Tibial nerve (tissue), 4 donors: ENCODE measurements around the gene LEFTY2. TPM values are rescaled to one million over a fixed set of nuclear protein-coding genes. Genes with fewer than 3 reads are reported as not detected.

Experiments
- DNase-seq, 2 donors: peaks; one replicate each; pipeline ENCODE4 v3.0.0-alpha.2; 2019; ENCODE audit warnings: low spot score in 2 of 2
- H3K27ac ChIP-seq, 4 donors: fragments of 200-600 bp; sonication (generic) in 3 of 4; one replicate each; pipeline ENCODE4 v1.5.1; 2017 to 2019; ENCODE audit warnings: mild to moderate bottlenecking in 1 of 4
- H3K27me3 ChIP-seq, 2 donors: fragments of 200-600 bp; sonication (generic) in 1 of 2; one replicate each; pipeline versions ENCODE4 v1.5.1 to v1.6.0; 2017 to 2019
- H3K36me3 ChIP-seq, 3 donors: fragments of 200-600 bp; sonication (generic); one replicate each; pipeline ENCODE4 v1.5.1; 2018 to 2019
- H3K4me1 ChIP-seq, 4 donors: fragments of 200-600 bp; sonication (generic) in 3 of 4; one replicate each; pipeline ENCODE4 v1.5.1; 2017 to 2019
- H3K4me3 ChIP-seq, 4 donors: fragments of 200-600 bp; sonication (generic) in 3 of 4; one replicate each; pipeline ENCODE4 v1.5.1; 2017 to 2019; ENCODE audit warnings: mild to moderate bottlenecking in 1 of 4, moderate library complexity in 1 of 4
- H3K9me3 ChIP-seq, 4 donors: fragments of 200-600 bp; sonication (generic) in 3 of 4; one replicate each; pipeline ENCODE4 v1.5.1; 2017 to 2019
- CTCF ChIP-seq, 5 experiments: fragments of 200-600 bp in 3 of 5; fragments of 450-650 bp in 2 of 5; sonication (generic) in 3 of 5; IDR thresholded peaks; one replicate each; pipeline ENCODE4 v1.5.1; 2016 to 2019; ENCODE audit warnings: antibody characterized with exemption in 5 of 5, mild to moderate bottlenecking in 3 of 5, moderate library complexity in 2 of 5
- EP300 ChIP-seq, 2 donors: sonication (generic); formaldehyde crosslinking; IDR thresholded peaks; one replicate each; pipeline ENCODE4 v1.6.1; 2017; ENCODE audit warnings: antibody characterized with exemption in 2 of 2, mild to moderate bottlenecking in 1 of 2
- POLR2A ChIP-seq, 2 donors: fragments of 450-650 bp; IDR thresholded peaks; one replicate each; pipeline ENCODE4 v1.6.1; 2017; ENCODE audit warnings: antibody characterized with exemption in 2 of 2, mild to moderate bottlenecking in 2 of 2, moderate library complexity in 2 of 2
- WGBS, 2 donors: methylation state at CpG; one replicate each; pipeline ENCODE4 v1.1.5; 2018; 5-methylcytosine and 5-hydroxymethylcytosine counted together
- total RNA-seq, 4 donors: library from RNA; depleted of rRNA; stranded (reverse); fragments of >200 nt; gene quantifications; one replicate each; pipeline ENCODE4 v1.1.0, GENCODE V29; 2016

Gene LEFTY2
- total RNA-seq, 4 donors from 2014 or later: not detected

GRCh38 chr1:225921734-225922709, 19.0 kb downstream of the LEFTY2 start:
- H3K27me3 ChIP-seq: no peaks in the 10 kb centered on the region
- DNase-seq: no peak
- TF ChIP-seq EP300 (IDR thresholded peaks at IDR 0.05): no peak
- no peak for TF ChIP-seq CTCF (IDR thresholded peaks at IDR 0.05)
- no peak for TF ChIP-seq POLR2A (IDR thresholded peaks at IDR 0.05)
- peaks cover 0 to 55% (median 0%) of the 10 kb centered on the region in 3 donors for H3K36me3 ChIP-seq
- H3K4me3 ChIP-seq: no peak overlapping the region
- H3K9me3 ChIP-seq: no peaks in the 10 kb centered on the region
- WGBS, 2 donors: 89 to 92% methylated on average over 16 to 23 of the region's 23 CpGs
- H3K4me1 ChIP-seq: peaks cover 0 to 32% (median 7%) of the 10 kb centered on the region in 4 donors
- no peak overlapping the region for H3K27ac ChIP-seq

- peak overlapping the region in 2 of 4 donors; percentile 10 to 26 for H3K27ac ChIP-seq
Observed at GRCh38 chr1:225919906-225920305, 21.1 kb downstream of the LEFTY2 start.

GRCh38 chr1:225918280-225918679, 22.7 kb downstream of the LEFTY2 start:
- H3K4me1 ChIP-seq: peaks cover 0 to 23% (median 6%) of the 10 kb centered on the region in 4 donors
- DNase-seq: no peak
- H3K4me3 ChIP-seq: no peak overlapping the region
- H3K36me3 ChIP-seq: peaks cover 0 to 85% (median 0%) of the 10 kb centered on the region in 3 donors
- no peaks in the 10 kb centered on the region for H3K9me3 ChIP-seq
- H3K27ac ChIP-seq: no peak overlapping the region
- 90 to 91% methylated on average over 4 of the region's 4 CpGs for WGBS, 2 donors
- no peaks in the 10 kb centered on the region for H3K27me3 ChIP-seq
- no peak for TF ChIP-seq POLR2A (IDR thresholded peaks at IDR 0.05)
- no peak for TF ChIP-seq EP300 (IDR thresholded peaks at IDR 0.05)
- TF ChIP-seq CTCF (IDR thresholded peaks at IDR 0.05): no peak

More at GRCh38 chr1:225919906-225920305, 21.1 kb downstream of the LEFTY2 start:
- Histone ChIP-seq H3K9me3 (no peaks in the 10 kb centered on the region), H3K36me3 (peaks cover 0 to 76% (median 0%) of the 10 kb centered on the region in 3 donors), H3K27me3 (no peaks in the 10 kb centered on the region), H3K4me1 (peaks cover 0 to 29% (median 7%) of the 10 kb centered on the region in 4 donors), H3K4me3 (no peak overlapping the region)
- 30 to 39% methylated on average over 5 of the region's 5 CpGs for WGBS, 2 donors
- peak in 1 of 2 donors; percentile 40 for DNase-seq
- TF ChIP-seq CTCF (IDR thresholded peaks at IDR 0.05) (no peak), POLR2A (IDR thresholded peaks at IDR 0.05) (no peak), EP300 (IDR thresholded peaks at IDR 0.05) (no peak)

GRCh38 chr1:225917536-225917935, 23.5 kb downstream of the LEFTY2 start:
- Histone ChIP-seq H3K9me3 (no peaks in the 10 kb centered on the region), H3K36me3 (peaks cover 0 to 88% (median 0%) of the 10 kb centered on the region in 3 donors), H3K27ac (no peak overlapping the region), H3K4me1 (peaks cover 0 to 15% (median 3%) of the 10 kb centered on the region in 4 donors), H3K4me3 (no peak overlapping the region), H3K27me3 (no peaks in the 10 kb centered on the region)
- WGBS, 2 donors: 82 to 87% methylated on average over 5 of the region's 5 CpGs
- TF ChIP-seq CTCF (IDR thresholded peaks at IDR 0.05) (no peak), EP300 (IDR thresholded peaks at IDR 0.05) (no peak), POLR2A (IDR thresholded peaks at IDR 0.05) (no peak)
- DNase-seq: no peak

- no peaks in the 10 kb centered on the region for H3K27me3 ChIP-seq
- no peak overlapping the region for H3K4me3 ChIP-seq
Observed at GRCh38 chr1:225917101-225917500, 23.9 kb downstream of the LEFTY2 start.

More at GRCh38 chr1:225917101-225917500, 23.9 kb downstream of the LEFTY2 start:
- TF ChIP-seq EP300 (IDR thresholded peaks at IDR 0.05) (no peak), CTCF (IDR thresholded peaks at IDR 0.05) (no peak), POLR2A (IDR thresholded peaks at IDR 0.05) (no peak)
- no peak for DNase-seq
- 90 to 95% methylated on average over 3 of the region's 3 CpGs for WGBS, 2 donors
- peaks cover 0 to 12% (median 2%) of the 10 kb centered on the region in 4 donors for H3K4me1 ChIP-seq
- H3K9me3 ChIP-seq: no peaks in the 10 kb centered on the region
- H3K27ac ChIP-seq: no peak overlapping the region
- H3K36me3 ChIP-seq: peaks cover 0 to 84% (median 0%) of the 10 kb centered on the region in 3 donors
